RCC 7860 (cell line): ENCODE data around the gene SLC16A2.
"Not testable (repeated sequence)": the region's sequence is repeated elsewhere in the genome, so short reads cannot be mapped to it uniquely, and the experiment has no call there.

Source experiments
- DNase-seq: peaks from one replicate; pipeline ENCODE4 v3.0.0-alpha.2; 2015; ENCODE audit warnings: low spot score
- FAIRE-seq: peaks from 2 replicates; lab custom pipeline; 2012; peaks lifted over from hg19 to GRCh38; lab: Jason Lieb, UNC

The SLC16A2 gene

GRCh38 chrX:74505437-74505836 lies 84.1 kb downstream of the SLC16A2 start:
- no peak for DNase-seq
- FAIRE-seq = no peak

GRCh38 chrX:74506317-74507115 lies 85.2 kb downstream of the SLC16A2 start:
- DNase-seq (no peak), FAIRE-seq (no peak)

GRCh38 chrX:74507191-74507590 lies 85.9 kb downstream of the SLC16A2 start:
- FAIRE-seq (no peak), DNase-seq (no peak)

- no peak for FAIRE-seq
- DNase-seq = no peak
These were observed 88.7 kb downstream of the SLC16A2 start for GRCh38 chrX:74509989-74510388.

GRCh38 chrX:74510401-74510800 lies 89.1 kb downstream of the SLC16A2 start:
- FAIRE-seq = no peak
- no peak for DNase-seq

- DNase-seq (no peak), FAIRE-seq (no peak)
These were observed 90.4 kb downstream of the SLC16A2 start for GRCh38 chrX:74511704-74512103.

GRCh38 chrX:74514384-74514783 lies 93.1 kb downstream of the SLC16A2 start:
- FAIRE-seq (no peak), DNase-seq (peak; percentile 17)

GRCh38 chrX:74515356-74515755 lies 94.1 kb downstream of the SLC16A2 start:
- no peak for DNase-seq
- no peak for FAIRE-seq

- not testable (repeated sequence) for FAIRE-seq, DNase-seq
These were observed 94.7 kb downstream of the SLC16A2 start for GRCh38 chrX:74516013-74516412.

- FAIRE-seq (no peak), DNase-seq (no peak)
These were observed 98.6 kb downstream of the SLC16A2 start for GRCh38 chrX:74519870-74520269.

- FAIRE-seq (no peak), DNase-seq (no peak)
These were observed 99.0 kb downstream of the SLC16A2 start for GRCh38 chrX:74520291-74520690.

GRCh38 chrX:74520896-74521295 lies 99.6 kb downstream of the SLC16A2 start:
- FAIRE-seq = no peak
- DNase-seq = no peak

- FAIRE-seq (no peak), DNase-seq (peak; percentile 4)
These were observed 100.9 kb downstream of the SLC16A2 start for GRCh38 chrX:74521961-74522751.

- DNase-seq = no peak
- FAIRE-seq = no peak
These were observed 101.9 kb downstream of the SLC16A2 start for GRCh38 chrX:74523224-74523623.

GRCh38 chrX:74523870-74524735 lies 102.8 kb downstream of the SLC16A2 start:
- DNase-seq = no peak
- no peak for FAIRE-seq

GRCh38 chrX:74525116-74525515 lies 103.8 kb downstream of the SLC16A2 start:
- no peak for FAIRE-seq
- DNase-seq = no peak

- DNase-seq (no peak), FAIRE-seq (no peak)
These were observed 105.5 kb downstream of the SLC16A2 start for GRCh38 chrX:74526764-74527163.

GRCh38 chrX:74527350-74527749 lies 106.1 kb downstream of the SLC16A2 start:
- FAIRE-seq = no peak
- DNase-seq = no peak

- no peak for FAIRE-seq
- no peak for DNase-seq
These were observed 108.0 kb downstream of the SLC16A2 start for GRCh38 chrX:74529311-74529710.

- DNase-seq = no peak
- FAIRE-seq = no peak
These were observed 109.8 kb downstream of the SLC16A2 start for GRCh38 chrX:74531081-74531480.

GRCh38 chrX:74534569-74535038 lies 113.3 kb downstream of the SLC16A2 start:
- FAIRE-seq (no peak), DNase-seq (peak; percentile 11)
